Ureter (tissue), 1 donor: ENCODE measurements around the gene TRMT61B. TPM values are rescaled to one million over a fixed set of nuclear protein-coding genes. Genes with fewer than 3 reads are reported as not detected.

Source experiments
- DNase-seq: peaks from one replicate; pipeline ENCODE4 v3.0.0-alpha.2; 2020; ENCODE audit warnings: low spot score
- total RNA-seq: library from RNA; stranded (reverse); gene quantifications from one replicate; pipeline ENCODE4 v1.2.4, GENCODE V29; 2023
- donor health status: DM: yes; HTN: yes; CAD: no.

TRMT61B gene
- 22.8 TPM for total RNA-seq

GRCh38 chr2:28870146-28870891, at the start of gene TRMT61B:
Gene TRMT61B, minus strand, starts transcription at chr2:28870309. Its CDS starts 32 bp downstream, at chr2:28870277.
- peak; percentile 96 for DNase-seq

DNA sequence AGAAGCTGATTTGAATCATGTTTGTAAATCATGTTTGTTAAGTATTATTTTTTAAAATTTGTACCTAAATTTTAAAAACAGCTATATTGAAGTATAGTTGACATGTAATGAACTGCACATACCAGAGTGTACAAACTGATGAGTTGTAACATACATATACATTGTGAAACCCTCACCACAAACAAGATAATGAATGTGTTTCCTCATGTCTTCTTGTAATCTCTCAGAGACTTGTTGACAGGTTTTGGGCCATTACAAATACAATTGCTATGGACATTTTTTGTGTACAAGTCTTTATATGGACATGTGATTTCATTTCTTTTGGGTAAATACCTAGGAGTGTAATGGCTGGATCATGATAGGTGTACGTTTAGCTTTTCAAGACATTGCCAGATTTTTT, 45.8 kb upstream of the TRMT61B start:
- DNase-seq, result no peak

GRCh38 chr2:28909655-28910353, 39.7 kb upstream of the TRMT61B start:
- DNase-seq, result no peak

- no peak for DNase-seq
These were observed 38.1 kb upstream of the TRMT61B start for GRCh38 chr2:28908172-28908571.

DNA sequence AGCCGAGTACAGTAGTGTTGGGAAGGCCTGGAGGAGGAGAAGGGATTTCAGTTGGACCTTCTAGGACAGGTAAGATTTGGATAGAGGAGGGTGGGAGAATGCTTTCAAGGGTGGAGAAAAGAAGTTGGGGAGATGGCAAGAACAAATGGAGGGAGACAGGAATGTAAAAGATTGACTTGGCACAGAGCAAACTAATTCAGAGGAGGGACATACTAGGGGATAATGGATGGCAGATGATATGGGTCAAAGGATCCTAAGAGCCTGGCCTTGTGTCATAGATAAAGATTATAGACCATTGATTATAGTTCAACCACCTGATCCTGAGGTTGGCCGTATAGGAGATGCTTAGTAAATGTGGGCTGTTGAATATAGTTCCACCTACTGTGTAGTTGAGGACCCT, 36.7 kb upstream of the TRMT61B start:
- no peak for DNase-seq

DNA sequence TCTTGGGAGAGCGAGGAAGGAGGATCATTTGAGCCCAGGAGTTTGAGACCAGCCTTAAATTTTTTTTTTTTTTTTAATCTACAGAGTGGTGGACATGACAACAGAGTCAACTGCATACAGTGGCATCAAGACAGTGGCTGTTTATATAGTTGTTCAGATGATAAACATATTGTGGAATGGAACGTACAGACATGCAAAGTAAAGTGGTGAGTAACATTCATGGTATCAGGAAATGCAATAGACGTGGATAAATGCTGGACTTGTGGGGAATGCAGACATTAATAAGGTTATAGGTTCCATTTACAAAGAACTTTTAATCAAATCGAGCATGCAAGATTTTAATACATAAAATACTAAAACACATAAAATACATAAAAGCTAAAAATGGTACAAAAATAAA, 36.3 kb upstream of the TRMT61B start:
- DNase-seq, result no peak

DNA sequence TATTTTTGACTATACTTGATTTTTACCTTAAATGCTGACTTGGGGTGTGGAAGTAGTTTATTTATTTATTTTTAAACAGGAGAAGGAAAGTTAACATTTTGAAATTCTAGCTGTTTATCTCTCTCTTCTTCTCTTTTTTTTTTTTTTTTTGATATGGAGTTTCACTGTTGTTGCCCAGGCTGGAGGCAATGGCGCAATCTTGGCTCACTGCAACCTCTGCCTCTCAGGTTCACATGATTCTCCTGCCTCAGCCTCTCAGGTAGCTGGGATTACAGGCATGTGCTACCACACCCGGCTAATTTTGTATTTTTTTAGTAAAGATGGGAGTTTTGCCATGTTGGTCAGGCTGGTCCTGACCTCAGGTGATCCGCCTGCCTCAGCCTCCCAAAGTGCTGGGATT, 35.4 kb upstream of the TRMT61B start:
- no peak for DNase-seq

- DNase-seq, result no peak
These were observed 34.8 kb upstream of the TRMT61B start for GRCh38 chr2:28904802-28905457.

DNA sequence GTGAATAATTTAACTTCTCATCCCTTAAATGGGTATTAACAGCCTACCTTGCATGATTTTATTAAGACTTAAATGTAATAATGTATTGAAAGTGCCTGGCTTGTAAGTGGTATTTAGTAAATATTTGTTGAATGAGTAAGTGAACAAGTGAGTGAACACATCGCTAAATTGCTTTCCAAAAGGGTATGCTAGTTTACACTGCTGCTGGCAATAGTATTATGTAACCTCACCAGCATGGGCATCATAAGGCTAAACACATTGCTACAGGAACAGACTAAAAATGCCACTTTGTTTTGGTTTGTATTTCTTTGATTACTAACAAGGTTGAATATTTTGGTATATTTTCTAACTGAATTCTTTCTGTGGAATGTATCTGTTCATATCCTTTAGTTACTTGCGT, 34.2 kb upstream of the TRMT61B start:
- no peak for DNase-seq

- no peak for DNase-seq
These were observed 32.5 kb upstream of the TRMT61B start for GRCh38 chr2:28902584-28902983.

DNA sequence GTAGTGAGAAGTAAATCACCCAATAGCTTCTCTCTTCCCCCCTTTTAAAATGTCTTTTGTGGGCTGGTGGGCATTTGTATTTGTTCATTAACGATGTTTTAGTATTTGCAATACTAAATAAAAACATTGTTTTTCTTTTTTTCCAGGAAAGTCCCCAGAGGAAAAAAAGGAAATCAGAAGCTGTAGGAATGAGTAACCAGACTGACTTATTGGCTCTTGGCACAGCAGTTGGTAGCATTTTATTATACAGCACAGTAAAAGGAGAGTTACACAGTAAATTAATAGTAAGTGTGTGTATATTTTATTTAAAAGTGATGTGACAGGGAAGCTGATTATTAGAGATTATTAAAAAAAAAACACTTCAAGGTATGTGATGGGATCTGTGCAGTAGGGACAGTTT, 31.7 kb upstream of the TRMT61B start:
- no peak for DNase-seq

- no peak for DNase-seq
These were observed 31.1 kb upstream of the TRMT61B start for GRCh38 chr2:28901202-28901601.

- no peak for DNase-seq
These were observed 27.9 kb upstream of the TRMT61B start for GRCh38 chr2:28898048-28898447.

DNA sequence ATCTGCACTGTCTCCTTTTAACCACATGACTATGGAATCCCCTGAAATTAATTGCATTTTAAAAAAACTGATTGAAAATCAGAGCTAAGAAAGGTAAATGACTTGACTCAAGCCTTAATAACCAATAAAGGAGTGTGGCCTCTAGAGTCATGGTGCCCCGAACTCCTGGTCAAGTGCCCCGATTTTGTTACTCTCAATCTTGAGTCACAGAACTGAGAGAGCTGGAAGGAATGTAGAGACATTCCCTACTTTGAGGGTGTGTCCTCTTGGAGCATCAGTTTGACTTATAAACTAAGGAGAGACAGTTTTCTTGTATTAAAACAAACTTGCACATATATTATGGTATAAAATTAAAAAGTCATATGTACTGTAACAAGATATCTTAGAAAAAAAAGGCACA, 26.8 kb upstream of the TRMT61B start:
- DNase-seq, result no peak

DNA sequence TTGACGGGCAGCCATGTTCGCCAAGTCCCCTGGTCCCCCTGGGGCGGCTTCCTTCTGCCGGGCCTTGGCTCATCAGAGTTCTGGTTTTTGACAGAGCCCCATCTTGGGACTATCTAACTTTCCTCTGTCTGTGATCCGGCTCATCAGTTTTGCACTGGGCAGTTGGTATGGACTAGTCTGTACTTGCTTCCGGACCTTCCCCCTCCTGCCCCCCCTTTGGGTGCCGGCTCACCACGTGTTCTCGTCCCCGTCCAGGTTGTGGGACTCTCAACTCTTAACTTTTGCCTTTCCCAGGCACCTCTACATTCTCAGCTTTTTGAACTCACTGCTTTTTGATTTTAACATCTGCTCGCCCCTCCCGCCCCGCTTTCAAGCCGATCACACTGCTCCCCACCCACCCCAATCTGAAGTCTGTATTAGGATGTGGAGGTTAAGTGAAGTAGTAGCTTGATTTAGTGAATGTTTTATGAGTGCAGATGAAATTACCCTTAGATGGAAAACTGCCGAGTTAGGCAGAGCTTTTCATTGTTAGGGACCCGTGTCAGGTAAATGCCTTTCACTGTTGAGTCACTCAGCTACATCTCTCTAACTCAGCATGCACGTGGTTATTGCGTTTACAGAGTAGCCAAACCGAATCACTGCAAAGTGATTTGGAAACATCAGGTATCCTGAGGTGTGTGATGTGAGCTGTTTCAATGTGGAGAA, 25.2 kb upstream of the TRMT61B start:
- peak; percentile 58 for DNase-seq

DNA sequence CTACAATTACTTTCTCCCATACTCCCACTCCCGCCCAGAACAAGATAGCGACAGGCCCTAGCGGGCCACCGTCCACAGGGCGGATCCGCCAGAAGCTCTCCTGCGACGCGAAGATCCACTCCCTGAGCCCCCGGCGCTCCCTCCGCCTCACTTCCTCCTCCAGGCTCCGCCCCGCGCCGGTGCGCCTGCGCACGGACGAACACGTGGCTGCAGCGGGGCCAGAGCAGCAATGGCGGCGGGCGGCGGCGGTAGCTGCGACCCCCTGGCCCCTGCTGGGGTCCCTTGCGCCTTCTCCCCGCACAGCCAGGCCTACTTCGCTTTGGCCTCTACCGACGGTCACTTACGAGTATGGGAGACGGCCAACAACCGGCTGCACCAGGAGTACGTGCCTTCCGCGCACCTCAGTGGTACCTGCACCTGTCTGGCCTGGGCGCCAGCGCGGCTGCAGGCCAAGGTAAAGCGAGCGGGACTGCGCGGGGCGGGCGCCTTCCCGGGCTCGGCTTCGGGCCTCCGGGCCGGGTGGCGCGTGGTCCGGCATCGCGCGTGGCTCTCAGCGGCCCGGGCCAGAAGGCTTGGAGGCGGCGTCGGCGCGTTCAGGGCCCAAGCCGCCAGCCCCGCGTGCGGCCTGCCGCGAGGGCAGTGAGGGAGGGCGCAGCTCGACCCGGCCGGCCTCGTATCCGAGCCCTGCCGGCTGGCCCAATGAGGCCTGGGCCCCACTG, 24.5 kb upstream of the TRMT61B start, which contains the start of gene WDR43:
TSS of gene WDR43 (plus strand) at position 198 of the 719 bp plus-strand sequence. CDS start at position 230, 32 bp downstream.
- DNase-seq, result peak; percentile 97

DNA sequence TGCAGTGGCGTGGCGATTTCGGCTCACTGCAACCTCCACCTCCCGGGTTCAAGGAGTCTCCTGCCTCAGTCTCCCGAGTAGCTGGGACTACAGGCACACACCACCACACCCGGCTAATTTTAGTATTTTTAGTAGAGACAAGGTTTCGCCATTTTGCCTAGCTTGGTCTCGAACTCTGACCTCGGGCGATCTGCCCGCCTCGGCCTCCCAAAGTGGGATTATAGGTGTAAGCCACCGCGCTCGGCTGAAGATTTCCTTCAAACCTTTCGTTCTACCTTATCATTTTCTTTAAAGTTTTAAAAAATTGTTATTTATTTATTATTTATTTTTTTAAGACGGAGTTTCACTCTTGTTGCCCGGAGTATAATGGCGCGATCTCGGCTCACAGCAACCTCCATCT, 23.4 kb upstream of the TRMT61B start:
- no peak for DNase-seq

- no peak for DNase-seq
These were observed 10.1 kb upstream of the TRMT61B start for GRCh38 chr2:28880193-28880592.

- no peak for DNase-seq
These were observed 1.5 kb upstream of the TRMT61B start for GRCh38 chr2:28871620-28872019.

DNA sequence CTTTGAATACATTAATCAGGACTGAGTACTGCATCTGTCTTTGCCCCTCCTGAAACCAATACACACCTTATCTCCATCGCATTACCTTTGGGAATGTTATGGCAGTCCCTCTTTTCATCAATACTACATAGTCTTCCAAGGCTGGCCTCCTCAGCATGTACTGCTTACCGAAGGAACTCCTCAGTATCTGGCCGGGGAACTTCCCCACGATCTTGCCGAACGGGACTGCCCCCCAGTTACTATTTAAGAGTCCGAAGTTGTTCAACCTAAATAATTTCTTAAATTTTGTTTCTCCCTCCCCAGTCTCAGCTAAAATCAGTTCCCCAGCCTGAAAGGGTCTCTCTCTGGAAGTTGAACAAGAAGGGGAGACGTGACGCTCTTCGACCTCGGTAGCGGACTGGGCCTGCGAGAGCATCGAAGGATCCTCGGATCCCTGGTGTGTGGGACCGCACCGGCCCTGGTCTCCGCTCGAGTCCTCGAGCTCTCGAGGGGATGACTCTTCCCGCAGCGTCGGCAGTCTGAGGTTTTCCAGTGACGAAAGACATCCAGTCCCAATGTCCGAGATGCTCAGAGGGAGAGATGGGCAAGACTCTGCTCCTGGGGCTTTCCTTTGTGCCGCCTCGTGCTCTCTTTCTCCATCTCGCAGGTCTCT, 489 bp downstream of the TRMT61B start:
- DNase-seq, result no peak

DNA sequence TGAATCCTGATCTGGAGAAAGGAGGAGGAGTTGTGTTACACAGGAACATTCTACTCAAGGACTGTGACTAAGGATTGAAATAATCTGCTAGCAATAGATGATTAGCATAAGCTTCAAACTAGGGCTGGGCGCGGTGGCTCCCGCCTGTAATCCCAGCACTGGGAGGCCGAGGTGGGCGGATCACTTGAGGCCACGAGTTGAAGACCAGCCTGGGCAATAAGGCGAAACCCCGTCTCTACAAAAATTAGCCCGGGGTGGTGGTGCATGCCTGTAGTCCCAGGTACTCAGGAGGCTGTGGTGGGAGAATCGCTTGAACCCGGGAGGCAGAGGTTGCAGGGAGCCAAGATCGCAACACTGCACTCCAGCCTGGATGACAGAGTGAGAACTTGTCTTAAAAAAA, 1.5 kb downstream of the TRMT61B start:
- no peak for DNase-seq
